NCI-H345 treated with DMSO at 0.1 percent for 48 hours (cell line): ENCODE measurements around the gene PACSIN2.
"Not testable (repeated sequence)": the region's sequence is repeated elsewhere in the genome, so short reads cannot be mapped to it uniquely, and the experiment has no call there.

Source experiments
- DNase-seq: peaks from one replicate; lab custom pipeline; 2025; ENCODE audit not compliant: unreplicated experiment; lab: John Stamatoyannopoulos, UW

Gene PACSIN2

GRCh38 chr22:42928969-42929837 lies 85.7 kb downstream of the PACSIN2 start:
- no peak for DNase-seq

GRCh38 chr22:42927966-42928365 lies 87.0 kb downstream of the PACSIN2 start:
- DNase-seq: no peak

DNA sequence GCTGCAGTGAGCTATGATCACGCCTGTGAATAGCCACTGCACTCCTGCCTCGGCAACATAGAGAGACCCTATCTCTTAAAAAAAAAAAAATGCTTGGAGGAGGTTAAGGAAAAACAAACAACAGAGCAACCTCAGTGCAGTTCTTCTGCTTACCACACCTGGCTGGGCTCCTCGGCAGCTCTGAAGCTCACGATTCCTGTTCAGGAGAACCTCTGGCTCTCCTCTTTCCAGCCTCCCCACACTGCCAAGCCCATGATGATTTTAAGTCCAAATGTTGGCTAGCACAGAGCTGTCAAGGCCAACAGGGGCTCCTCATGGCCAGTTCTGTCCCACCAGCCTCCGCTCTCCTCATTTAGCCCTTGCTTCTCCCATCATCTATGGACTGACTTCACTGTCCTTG lies 88.2 kb downstream of the PACSIN2 start:
- DNase-seq: no peak

DNA sequence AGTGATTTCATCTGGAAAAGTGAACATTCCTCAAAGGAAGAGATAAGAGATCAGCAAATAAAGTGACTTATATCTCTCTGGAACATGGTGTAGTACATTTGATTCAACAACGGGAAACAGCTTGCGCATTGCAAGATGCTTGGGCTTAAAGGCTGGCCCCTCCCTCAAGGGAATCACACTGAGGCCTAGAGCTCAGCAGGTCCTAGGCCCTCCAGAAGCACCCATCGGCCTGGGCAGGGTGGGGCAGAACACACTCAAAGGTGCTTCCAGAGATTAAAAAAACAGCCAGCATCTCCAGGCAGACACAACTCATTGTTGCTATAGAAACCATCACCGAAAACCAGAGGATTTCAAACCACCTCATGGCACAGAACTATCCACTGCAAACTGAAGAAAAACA lies 88.8 kb downstream of the PACSIN2 start:
- no peak for DNase-seq

GRCh38 chr22:42925598-42925997 lies 89.4 kb downstream of the PACSIN2 start:
- no peak for DNase-seq

GRCh38 chr22:42925031-42925430 lies 89.9 kb downstream of the PACSIN2 start:
- not testable (repeated sequence) for DNase-seq

DNA sequence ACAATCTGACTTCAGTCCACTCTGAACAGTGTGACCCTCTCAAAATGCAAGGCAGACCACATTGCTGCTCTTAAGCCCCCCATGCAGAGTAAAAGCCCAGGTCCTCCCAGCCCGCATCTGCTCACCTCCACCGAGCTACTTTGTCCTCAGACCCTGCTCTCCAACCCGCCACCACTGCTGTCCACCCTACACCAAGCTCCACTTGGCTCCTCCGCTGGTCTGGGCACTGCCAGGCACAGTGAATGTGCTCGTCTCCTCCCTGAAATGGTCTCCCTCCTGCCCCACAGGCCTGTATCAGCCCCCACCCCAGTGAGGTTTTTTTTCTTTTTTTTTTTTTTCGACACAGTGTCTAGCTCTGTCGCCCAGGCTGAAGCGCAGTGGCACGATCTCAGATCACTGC lies 90.5 kb downstream of the PACSIN2 start:
- DNase-seq: no peak

GRCh38 chr22:42922374-42923191 lies 92.4 kb downstream of the PACSIN2 start:
- no peak for DNase-seq

DNA sequence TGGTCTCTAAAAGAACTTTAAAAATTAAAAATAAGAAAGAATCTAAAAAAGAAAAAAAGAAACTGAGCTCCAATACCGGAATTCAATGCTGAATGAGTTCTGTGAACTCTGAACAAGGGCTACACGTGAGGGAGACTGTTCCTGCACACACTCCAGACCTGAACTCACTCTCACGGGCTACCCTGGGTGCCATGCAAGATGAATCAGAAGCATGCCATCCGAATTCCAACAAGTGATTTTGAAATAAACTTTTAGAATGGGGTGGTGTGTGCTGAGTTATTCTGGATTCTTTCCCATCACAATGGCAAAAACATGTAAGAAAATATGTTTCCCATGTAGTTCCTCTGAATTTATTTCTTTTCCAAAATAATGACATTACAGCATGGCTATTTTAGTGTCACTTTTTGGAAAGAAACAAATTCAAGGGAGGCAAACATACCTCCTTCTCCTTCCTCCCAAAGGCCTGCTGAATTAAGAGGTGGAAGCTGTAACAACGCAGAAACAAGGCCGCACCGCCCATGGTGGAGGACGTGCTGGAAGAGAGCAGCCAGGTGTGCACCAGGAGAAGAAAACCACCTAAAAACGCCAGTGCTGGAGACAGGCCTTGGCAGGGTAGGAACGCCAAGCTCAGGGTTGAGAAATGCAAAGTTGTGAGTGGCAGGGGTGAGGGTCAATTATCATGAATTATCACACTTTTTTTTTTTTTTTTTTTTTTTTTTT lies 94.7 kb downstream of the PACSIN2 start:
- DNase-seq: no peak

GRCh38 chr22:42919199-42919598 lies 95.8 kb downstream of the PACSIN2 start:
- no peak for DNase-seq

- DNase-seq: no peak
Observed at GRCh38 chr22:42918500-42918899, 96.4 kb downstream of the PACSIN2 start.

DNA sequence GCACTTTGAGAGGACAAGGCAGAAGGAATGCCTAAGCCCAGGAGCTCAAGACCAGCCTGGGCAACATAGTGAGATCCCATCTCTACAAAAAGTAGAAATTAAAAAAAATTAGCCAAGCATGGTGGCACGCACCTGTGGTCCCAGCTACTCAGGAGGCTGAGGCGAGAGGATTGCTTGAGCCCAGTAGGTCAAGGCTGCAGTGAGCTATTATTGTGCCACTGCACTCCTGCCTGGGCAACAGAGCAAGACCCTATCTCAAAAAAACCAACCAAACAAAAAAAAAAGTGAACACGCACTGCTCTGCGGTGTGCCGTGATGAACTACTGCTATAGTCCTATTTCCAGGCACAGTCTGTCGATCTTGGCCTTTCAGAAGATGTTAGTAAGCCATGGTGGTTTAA lies 97.6 kb downstream of the PACSIN2 start:
- DNase-seq: not testable (repeated sequence)

- no peak for DNase-seq
Observed at GRCh38 chr22:42915980-42916765, 98.8 kb downstream of the PACSIN2 start.

DNA sequence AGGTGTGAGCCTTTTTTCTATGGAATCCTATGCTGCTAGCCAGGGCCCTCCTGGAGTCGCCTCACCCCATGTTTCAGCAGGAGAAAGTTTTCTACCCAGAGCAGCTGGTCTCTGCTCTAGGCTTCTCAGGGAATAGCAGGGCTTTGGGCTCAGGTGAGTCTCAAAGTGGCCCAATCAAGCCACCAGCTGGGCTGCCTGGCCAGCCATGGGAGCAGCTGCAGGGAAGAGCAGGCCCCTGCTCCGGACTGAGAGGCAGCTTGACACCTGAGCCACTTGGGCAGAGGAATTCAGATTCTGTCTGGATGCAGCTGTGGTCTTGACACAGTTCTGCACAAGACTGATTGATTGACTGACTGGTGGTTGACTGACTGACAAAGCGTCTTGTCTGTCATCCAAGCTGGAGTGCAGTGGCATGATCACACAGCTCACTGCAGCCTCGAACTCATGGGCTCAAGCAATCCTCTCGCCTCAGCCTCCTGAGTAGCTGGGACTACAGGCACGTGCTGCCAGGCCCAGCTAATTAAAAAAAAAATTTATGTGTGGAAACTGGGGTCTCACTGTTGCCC lies 100.4 kb downstream of the PACSIN2 start:
- DNase-seq: no peak

DNA sequence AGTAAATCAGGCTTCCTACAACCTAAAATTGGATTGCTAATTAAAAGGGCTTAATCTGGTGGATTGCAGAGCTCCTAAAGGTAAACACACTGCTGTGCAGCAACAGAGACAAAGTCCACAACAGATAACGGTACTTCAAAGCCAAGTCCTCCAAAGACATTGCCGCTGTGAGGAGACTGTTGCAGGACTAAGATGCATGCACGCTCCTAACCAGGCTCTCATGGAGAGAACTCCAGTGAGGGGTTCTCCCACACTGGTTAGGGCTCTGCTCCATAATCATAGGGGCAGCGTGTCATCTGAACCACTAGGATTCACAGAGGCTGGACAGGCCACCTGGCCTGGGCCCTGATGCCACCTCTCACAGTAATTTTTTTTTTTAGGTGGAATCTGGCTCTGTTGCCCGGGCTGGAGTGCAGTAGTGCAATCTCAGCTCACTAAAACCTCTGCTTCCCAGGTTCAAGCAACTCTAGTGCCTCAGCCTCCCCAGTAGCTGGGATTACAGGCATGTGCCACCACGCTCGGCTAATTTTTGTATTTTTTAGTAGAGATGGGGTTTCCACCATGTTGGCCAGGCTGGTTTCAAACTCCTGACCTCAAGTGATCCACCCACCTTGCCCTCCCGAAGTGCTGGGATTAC lies 101.0 kb downstream of the PACSIN2 start:
- DNase-seq: no peak

GRCh38 chr22:42912059-42912458 lies 102.9 kb downstream of the PACSIN2 start:
- no peak for DNase-seq

DNA sequence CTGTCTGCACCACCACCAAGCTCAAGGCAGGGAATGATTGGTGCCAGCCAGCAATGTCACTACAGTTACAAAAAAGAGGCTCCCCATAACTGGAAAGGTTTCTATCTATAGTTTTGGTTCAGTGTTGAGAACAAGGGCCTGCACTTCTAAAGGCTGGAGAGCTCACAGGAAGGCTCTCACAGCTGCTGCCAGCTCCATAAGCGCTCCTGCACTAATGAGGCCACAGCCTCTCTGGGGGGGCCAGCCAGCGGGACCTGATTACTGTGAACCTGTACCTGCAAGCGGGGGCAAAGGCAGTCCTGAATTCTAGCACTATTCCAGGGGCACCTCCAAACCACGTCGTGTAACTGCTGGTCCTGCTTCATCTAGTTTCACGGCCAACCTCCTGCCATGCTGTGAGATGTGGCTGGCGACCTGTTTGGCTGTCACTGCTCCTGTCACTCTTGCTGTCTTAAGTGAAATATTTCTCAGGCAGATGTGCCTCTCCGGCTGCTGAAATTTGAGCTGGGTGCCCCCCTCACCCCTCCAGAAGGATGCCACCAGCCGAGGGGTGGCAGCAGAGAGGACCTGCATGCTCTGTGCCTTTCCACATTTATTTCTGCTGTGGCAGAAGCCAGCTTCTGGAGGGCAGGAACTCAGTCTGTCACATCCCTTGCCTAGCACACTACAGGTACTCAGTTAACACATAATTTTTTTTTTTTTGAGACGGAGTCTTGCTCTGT lies 104.6 kb downstream of the PACSIN2 start:
- DNase-seq: no peak

GRCh38 chr22:42909363-42910058 lies 105.4 kb downstream of the PACSIN2 start:
- no peak for DNase-seq

DNA sequence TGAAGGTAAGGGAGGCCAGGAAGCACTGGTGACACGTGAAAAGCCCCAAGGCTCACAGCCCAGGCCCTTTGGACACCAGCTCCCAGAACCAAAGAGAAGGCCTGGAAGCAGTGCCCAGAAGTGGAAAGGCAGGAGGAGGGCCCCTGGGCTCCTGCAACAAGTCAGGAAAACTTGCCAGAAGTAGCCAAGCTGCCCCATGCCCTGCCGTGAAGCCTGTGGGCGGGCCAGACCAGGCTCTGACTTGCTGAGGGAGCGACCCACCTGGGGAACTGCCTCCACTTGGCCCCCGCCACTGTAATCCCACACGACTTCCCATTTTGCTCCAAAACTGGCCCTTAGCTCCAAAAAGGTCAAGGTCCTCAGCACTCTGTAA lies 106.6 kb downstream of the PACSIN2 start:
- no peak for DNase-seq
